Activated T-cell treated with anti-CD3 and anti-CD28 coated beads, Interleukin-2, amount 50 U/mL, for 72 hours (primary cell): Measurements from ENCODE around the gene SLC26A11. TPM values are rescaled to one million over a fixed set of nuclear protein-coding genes. Genes with fewer than 3 reads are reported as not detected.

Experiments used
- ATAC-seq, 2 donors: fragments of 150-1000 bp; cut with Tn5 transposase; replicated peaks in 1 of 2; 2 replicates each; pipeline ENCODE4 v1.10.0; 2021; ENCODE audit warnings: moderate library complexity in 2 of 2, mild to moderate bottlenecking in 1 of 2
- DNase-seq, 2 donors: peaks; one replicate each; pipeline ENCODE4 v3.0.0; 2021 to 2022; ENCODE audit warnings: mixed read lengths in 1 of 2
- H3K27ac Mint-ChIP-seq: one replicate; pipeline ENCODE4 v1.8.0; 2022; ENCODE audit warnings: mild to moderate bottlenecking, moderate library complexity, mixed read lengths
- H3K27me3 Mint-ChIP-seq: one replicate; pipeline ENCODE4 v1.8.0; 2022; ENCODE audit warnings: low read depth, mixed read lengths
- H3K36me3 Mint-ChIP-seq, 2 donors: one replicate each; pipeline ENCODE4 v1.8.0; 2022; ENCODE audit warnings: mixed read lengths in 2 of 2, mild to moderate bottlenecking in 1 of 2; ENCODE audit not compliant: insufficient read depth in 2 of 2
- H3K4me1 Mint-ChIP-seq: one replicate; pipeline ENCODE4 v1.8.0; 2022; ENCODE audit warnings: low read depth, mixed read lengths
- H3K4me3 Mint-ChIP-seq, 2 donors: one replicate each; pipeline ENCODE4 v1.8.0; 2022; ENCODE audit warnings: mild to moderate bottlenecking in 2 of 2, mixed read lengths in 2 of 2, moderate library complexity in 2 of 2
- H3K9me3 Mint-ChIP-seq, 2 donors: one replicate each; pipeline ENCODE4 v1.8.0; 2022; ENCODE audit warnings: mixed read lengths in 2 of 2
- total RNA-seq, 2 donors: library from RNA; stranded (reverse); gene quantifications; one replicate each; pipeline ENCODE4 v1.2.3, GENCODE V29; 2022

Gene SLC26A11
- total RNA-seq, 2 donors from 2014 or later: 25.9 to 28.8 TPM

DNA sequence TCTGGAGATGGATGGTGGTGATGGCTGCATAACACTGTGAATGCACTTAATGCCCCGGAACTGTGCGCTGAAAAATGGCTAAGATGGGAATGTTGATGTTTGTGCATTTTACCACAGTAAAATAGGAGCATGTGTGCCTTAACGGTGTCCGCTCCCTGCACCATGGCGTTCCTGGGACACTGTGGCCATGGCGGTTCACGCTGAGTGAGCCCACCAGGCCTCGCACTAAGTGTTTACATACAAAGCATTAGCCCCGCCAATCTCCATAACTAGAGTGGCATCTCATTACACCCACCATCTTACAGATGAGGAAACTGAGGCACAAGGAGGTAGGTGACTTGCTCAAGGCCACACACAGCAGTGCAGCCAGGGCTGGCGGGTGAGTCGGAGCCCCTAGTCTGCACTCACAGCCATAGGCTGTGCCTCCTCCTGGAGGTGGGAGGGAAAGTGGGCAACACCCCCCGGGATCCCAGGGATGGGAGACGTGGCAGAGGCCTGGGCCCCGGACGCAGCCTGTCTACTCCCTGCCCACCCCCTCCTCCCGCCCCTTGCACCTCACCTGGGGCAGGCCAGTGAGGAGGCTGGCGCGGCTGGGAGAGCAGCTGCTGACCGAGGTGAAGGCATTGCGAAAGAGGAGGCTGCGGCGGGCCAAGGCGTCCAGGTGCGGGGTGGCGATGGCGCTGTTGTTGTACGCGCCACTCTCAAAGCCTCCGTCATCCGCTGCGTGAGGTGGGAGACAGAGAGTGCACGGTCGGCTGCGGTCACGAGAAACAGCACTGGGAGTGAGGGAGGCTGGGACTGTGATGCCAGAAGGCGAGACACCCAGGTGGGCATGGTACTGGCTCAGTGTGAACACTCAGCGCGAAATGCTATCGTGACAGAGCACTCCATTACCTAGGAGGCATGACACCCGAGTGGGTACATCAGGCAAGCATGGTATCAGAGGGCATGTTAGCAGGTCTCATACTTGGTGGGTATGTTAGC, 3.5 kb upstream of the SLC26A11 start:
- Mint-ChIP-seq H3K4me3 (no peak overlapping the region), H3K36me3 (peaks cover 14 to 27% of the 10 kb centered on the region in 2 donors), H3K4me1 (peaks cover 22% of the 10 kb centered on the region), H3K27ac (no peak overlapping the region), H3K27me3 (no peaks in the 10 kb centered on the region), H3K9me3 (no peaks in the 10 kb centered on the region)
- ATAC-seq: no peak
- no peak for DNase-seq

DNA sequence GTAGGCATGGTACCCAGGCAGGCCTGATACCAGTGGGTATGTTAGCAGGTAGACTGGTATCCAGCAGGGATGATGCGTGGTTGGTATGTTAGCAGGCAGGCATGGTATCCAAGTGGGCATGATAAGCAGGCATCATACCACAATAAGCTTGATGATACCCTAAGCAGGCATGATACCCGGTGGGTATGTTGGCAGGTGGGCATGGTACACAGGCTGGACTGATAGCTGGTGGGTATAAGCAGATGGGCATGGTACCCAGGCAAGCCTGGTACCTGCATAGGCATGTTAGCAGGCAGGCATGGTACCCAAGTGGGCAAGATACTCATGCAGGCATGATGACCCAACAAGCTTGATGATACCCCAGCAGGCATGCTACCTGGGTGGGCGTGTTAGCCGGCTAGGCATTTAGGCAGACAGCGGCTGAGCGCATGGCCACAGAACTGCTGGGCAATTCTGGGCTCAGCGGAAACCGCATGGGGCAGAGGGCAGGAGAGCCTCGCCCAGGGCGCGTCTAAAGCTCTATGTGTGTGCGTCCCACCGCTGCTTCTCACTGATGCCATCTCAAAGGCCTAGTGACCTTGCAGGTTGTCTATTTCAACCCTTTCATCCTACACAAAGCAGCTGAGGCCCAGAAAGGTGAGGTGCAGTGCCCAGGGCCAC, 2.4 kb upstream of the SLC26A11 start:
- DNase-seq (no peak), ATAC-seq (no peak)
- Mint-ChIP-seq H3K27me3 (no peaks in the 10 kb centered on the region), H3K4me3 (peak overlapping the region in 1 of 2 donors; percentile 0), H3K36me3 (peaks cover 14 to 27% of the 10 kb centered on the region in 2 donors), H3K9me3 (no peaks in the 10 kb centered on the region), H3K4me1 (peaks cover 22% of the 10 kb centered on the region), H3K27ac (no peak overlapping the region)

DNA sequence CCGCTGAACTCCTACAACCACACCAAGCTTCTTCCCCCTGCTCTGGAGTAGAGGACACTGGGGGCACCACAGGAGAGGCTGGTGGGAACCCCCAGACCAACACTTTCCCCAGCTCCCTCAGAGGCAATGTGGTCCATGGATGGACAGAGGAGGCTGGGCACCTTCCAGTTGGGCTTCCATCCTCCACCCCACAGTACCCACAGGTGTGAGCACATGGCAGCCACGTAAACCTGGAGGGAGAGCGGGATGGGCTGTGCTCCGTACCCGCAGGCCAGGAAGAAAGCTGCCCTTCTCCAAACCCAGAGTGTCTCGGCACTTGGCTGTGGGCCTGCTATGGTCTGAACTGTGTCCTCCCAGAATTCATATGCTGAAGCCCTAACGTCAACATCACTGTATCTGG, 1.8 kb upstream of the SLC26A11 start:
- H3K9me3 Mint-ChIP-seq: no peaks in the 10 kb centered on the region
- ATAC-seq (no peak), DNase-seq (no peak)
- H3K27me3 Mint-ChIP-seq: no peaks in the 10 kb centered on the region
- peaks cover 22% of the 10 kb centered on the region for H3K4me1 Mint-ChIP-seq
- peaks cover 14 to 25% of the 10 kb centered on the region in 2 donors for H3K36me3 Mint-ChIP-seq
- H3K27ac Mint-ChIP-seq: peak overlapping the region; percentile 57
- H3K4me3 Mint-ChIP-seq: peak overlapping the region; percentile 81 to 95

DNA sequence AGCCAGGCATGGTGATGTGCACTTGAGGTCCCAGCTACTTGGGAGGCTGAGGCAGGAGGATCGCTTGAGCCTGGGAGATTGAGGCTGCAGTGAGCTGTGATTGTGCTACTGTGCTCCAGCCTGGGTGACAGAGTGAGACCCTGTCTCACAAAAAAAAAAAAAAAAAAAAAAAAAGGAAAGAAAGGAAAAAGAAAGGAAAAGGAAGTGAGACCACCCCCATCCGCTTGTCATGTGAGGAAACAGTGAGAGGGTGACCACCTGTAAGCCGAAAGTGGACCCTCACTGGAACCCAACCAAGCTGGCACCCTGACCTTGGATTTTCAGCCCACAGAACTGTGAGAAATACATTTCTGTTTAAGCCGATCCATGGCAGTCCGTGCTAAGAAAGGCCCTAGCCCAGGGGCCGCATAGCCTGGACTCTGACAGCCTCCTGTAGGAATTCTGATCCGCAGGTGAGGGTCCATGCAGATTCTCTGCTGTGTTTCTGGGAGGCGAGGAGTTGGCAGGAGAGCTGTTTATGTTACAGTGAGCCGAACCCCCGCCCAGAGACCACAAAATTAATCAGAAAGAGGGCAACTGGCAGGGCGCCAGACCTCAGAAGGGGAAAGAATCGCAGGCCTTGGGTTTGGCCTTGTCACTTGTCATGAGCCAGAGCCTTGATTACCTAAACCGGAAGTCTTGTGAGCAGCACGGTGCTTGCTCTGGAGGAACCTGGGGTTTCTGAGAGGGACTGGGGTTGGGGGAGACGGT, 1.0 kb upstream of the SLC26A11 start:
- Mint-ChIP-seq H3K27ac (peak overlapping the region; percentile 57), H3K27me3 (no peaks in the 10 kb centered on the region), H3K9me3 (no peaks in the 10 kb centered on the region), H3K36me3 (peaks cover 14 to 25% of the 10 kb centered on the region in 2 donors), H3K4me3 (peak overlapping the region; percentile 81 to 95), H3K4me1 (peaks cover 27% of the 10 kb centered on the region)
- peak; percentile 94 to 95 for DNase-seq
- peak; percentile 90 to 92 for ATAC-seq

DNA sequence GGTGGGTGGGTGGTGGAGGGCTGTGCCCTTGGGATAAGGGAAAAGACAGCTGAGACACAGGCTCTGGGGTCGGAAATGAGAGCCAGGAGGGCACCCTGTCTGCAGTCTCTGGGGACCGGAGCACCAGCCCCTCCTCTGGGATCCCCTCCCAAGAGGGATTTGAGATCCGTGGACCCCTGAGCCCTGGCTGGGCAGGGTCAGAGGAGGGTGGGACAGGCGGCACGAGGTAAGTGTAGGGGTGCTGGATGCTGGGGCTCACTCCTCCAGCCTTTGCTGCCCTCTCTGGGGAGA, 519 bp upstream of the SLC26A11 start:
- no peaks in the 10 kb centered on the region for H3K9me3 Mint-ChIP-seq
- no peak for DNase-seq
- peak in 1 of 2 donors; percentile 36 for ATAC-seq

DNA sequence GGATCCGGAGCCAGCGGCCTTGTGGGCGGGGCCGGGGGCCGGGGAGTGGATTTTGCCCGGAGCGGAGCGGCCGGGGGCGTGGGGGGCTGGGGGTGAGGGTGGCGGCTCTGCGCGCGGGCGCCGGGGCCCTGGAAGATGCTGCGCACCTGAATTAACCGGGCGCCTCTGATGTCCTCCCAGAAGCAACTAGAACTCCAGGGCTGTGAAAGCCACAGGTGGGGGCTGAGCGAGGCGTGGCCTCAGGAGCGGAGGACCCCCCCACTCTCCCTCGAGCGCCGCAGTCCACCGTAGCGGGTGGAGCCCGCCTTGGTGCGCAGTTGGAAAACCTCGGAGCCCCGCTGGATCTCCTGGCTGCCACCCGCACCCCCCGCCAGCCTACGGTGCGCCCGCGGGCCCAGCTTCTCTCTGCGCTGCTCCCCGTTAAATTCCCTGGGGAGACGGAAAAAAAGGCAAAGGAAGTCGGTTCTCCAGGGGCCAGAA, 549 bp downstream of the SLC26A11 start:
- DNase-seq (peak in 1 of 2 donors; percentile 34), ATAC-seq (peak in 1 of 2 donors; percentile 7)
- peaks cover 12 to 20% of the 10 kb centered on the region in 2 donors for H3K36me3 Mint-ChIP-seq
- H3K27ac Mint-ChIP-seq: no peak overlapping the region
- H3K9me3 Mint-ChIP-seq: no peaks in the 10 kb centered on the region
- H3K4me1 Mint-ChIP-seq: peaks cover 29% of the 10 kb centered on the region
- peak overlapping the region; percentile 82 to 83 for H3K4me3 Mint-ChIP-seq
- H3K27me3 Mint-ChIP-seq: no peaks in the 10 kb centered on the region

More for the DNA sequence above, 519 bp upstream of the SLC26A11 start:
- Mint-ChIP-seq H3K27ac (peak overlapping the region; percentile 57), H3K27me3 (no peaks in the 10 kb centered on the region), H3K4me1 (peaks cover 29% of the 10 kb centered on the region), H3K4me3 (peak overlapping the region; percentile 81 to 95), H3K36me3 (peaks cover 14 to 25% of the 10 kb centered on the region in 2 donors)

DNA sequence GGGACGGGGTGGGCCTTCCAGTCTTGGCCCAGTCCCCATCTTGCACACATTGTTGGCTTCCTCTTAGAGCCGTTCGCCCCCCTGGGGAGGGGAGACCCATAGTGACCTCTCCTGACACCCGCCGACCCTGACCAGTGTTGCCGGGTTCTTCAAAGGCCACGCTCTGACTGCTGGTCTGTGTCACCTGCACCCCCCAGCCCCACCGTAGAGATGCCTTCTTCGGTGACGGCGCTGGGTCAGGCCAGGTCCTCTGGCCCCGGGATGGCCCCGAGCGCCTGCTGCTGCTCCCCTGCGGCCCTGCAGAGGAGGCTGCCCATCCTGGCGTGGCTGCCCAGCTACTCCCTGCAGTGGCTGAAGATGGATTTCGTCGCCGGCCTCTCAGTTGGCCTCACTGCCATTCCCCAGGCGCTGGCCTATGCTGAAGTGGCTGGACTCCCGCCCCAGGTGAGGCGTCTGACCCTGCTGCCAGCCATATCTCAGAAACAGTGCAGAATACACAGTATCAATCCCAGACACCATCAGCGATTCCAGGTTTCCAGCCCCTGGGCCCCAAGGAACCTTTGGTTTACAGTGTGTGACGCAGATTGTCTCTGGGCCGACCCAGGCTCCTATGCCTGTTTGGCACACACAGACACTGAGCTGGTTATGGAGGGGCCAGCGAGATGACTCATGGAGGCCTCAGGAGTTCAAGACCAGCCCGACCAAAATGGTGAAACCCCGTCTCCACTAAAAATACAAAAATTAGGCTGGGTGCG, 1.3 kb downstream of the SLC26A11 start:
- peaks cover 7 to 12% of the 10 kb centered on the region in 2 donors for H3K36me3 Mint-ChIP-seq
- no peak overlapping the region for H3K27ac Mint-ChIP-seq
- H3K4me3 Mint-ChIP-seq: peak overlapping the region; percentile 82 to 83
- DNase-seq (no peak), ATAC-seq (no peak)
- H3K9me3 Mint-ChIP-seq: no peaks in the 10 kb centered on the region
- H3K27me3 Mint-ChIP-seq: no peaks in the 10 kb centered on the region
- peaks cover 29% of the 10 kb centered on the region for H3K4me1 Mint-ChIP-seq

DNA sequence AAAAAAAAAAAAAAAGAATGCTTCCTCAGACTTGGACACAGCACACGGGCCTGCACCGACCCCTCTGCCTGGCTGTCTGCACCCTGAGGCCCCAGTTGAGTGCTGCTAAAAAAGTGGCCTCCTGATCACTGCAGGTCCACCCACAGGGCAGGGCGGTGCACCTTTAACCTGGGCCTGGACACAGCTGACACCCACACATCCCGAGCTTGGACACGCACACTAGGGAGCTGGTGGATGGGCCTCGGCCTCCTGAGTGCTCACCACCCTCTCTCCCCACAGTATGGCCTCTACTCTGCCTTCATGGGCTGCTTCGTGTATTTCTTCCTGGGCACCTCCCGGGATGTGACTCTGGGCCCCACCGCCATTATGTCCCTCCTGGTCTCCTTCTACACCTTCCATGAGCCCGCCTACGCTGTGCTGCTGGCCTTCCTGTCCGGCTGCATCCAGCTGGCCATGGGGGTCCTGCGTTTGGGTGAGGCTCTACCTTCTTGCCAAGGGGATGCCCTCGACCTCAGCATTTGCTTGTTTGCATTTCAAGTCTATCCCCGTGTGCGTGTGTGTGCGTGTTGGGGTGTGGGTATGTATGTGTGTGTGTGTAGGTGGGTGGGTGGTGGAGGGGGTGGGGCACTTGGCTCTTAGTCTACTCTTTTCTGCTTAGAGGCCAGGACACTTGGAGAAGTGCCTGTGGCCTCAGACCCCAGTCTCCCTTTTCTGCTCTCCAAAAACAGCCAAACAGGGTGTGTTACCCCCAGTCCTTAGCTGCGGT, 2.3 kb downstream of the SLC26A11 start:
- ATAC-seq: no peak

DNA sequence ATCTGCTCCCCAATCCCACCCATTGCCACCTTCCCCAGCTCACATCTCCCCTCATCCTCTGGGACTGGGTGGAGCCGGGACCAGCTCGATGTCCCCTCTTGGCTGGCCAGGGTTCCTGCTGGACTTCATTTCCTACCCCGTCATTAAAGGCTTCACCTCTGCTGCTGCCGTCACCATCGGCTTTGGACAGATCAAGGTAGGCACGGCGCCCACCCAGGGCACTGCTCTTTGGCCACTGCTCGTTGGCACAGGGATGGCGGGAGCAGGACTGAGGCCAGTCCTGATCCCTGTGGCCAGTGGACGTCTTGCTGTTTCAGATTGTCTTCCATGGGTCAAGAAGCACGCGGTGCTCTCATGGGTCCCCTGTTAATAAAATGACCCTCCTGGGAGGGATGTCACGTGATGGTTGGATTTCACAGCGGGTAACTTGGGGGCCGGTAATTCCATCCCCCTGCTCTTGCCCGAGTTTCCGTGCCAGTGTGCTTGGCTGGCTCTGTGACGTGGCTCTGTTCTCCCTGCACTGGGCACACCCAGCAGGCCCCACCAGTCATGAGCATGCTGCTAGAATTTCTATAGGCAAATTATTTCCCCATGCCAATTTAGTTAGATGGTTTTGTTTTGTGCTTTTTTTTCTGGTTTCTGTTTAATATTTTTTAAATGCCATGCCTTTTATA, 3.1 kb downstream of the SLC26A11 start:
- Mint-ChIP-seq H3K27ac (no peak overlapping the region), H3K9me3 (no peaks in the 10 kb centered on the region), H3K27me3 (no peaks in the 10 kb centered on the region), H3K4me1 (peaks cover 18% of the 10 kb centered on the region), H3K4me3 (no peak overlapping the region), H3K36me3 (peaks cover 3 to 6% of the 10 kb centered on the region in 2 donors)
- DNase-seq: no peak
- ATAC-seq: no peak

More for the DNA sequence above, 2.3 kb downstream of the SLC26A11 start:
- H3K4me3 Mint-ChIP-seq: peak overlapping the region in 1 of 2 donors; percentile 9
- no peaks in the 10 kb centered on the region for H3K27me3 Mint-ChIP-seq
- no peak overlapping the region for H3K27ac Mint-ChIP-seq
- no peak for DNase-seq
- peaks cover 24% of the 10 kb centered on the region for H3K4me1 Mint-ChIP-seq
- H3K9me3 Mint-ChIP-seq: no peaks in the 10 kb centered on the region
- H3K36me3 Mint-ChIP-seq: peaks cover 3 to 7% of the 10 kb centered on the region in 2 donors

DNA sequence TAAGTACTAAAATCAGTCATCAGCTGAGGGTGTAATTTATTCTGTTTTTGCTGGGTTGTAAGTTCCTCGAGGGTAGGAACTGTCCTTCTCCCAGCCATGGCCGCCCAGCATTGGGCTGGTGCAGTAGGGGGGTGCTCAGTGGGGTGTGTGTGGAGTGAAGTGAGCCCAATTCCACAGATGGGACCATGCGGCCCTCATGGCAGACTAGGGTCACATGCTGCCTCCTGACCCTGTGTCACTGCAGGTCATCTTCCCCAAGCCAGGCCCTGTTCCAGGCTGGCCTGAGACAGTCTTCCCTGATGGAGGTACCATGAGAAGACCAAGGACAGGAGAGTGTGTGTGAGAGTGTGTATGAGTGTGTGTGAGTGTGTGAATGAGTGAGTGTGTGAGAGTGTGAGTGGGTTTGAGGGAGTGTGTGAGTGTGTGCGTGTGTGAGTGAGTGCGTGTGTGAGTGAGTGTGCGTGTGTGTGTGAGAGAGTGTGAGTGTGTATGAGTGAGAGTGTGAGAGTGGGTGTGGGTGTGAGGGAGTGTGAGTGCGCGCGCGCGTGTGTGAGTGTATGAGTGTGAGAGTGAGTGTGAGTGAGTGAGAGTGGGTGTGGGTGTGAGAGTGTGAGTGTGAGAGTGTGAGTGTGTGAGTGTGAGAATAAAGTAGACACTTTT, 3.7 kb downstream of the SLC26A11 start:
- H3K4me3 Mint-ChIP-seq: no peak overlapping the region

DNA sequence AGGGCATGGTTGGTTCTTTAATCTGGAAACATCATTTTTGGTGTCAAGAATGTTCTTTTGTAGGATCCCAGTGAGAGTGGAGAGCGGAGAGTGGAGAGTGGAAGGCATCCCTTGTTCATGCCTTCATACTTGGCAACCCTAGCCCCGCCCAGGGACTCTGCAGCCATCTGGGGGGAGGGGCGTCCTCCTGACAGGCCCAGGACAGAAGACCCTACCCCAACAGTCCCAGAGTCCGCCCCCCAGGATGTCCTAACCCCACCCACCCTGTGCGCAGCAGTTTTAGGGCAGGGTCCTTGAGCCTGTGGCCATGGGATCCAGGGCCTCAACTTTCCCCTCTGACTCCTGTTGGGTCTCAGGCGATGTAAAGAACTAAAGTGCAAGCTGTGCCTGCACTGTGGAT, 4.5 kb downstream of the SLC26A11 start:
- H3K27me3 Mint-ChIP-seq: no peaks in the 10 kb centered on the region
- ATAC-seq: no peak
- H3K4me3 Mint-ChIP-seq: no peak overlapping the region
- H3K4me1 Mint-ChIP-seq: peaks cover 7% of the 10 kb centered on the region
- peaks cover 0 to 1% of the 10 kb centered on the region in 2 donors for H3K36me3 Mint-ChIP-seq
- no peaks in the 10 kb centered on the region for H3K9me3 Mint-ChIP-seq
- no peak overlapping the region for H3K27ac Mint-ChIP-seq
- DNase-seq: no peak

More for the DNA sequence above, 3.7 kb downstream of the SLC26A11 start:
- DNase-seq (no peak), ATAC-seq (no peak)
- Mint-ChIP-seq H3K27ac (no peak overlapping the region), H3K4me1 (peaks cover 12% of the 10 kb centered on the region), H3K27me3 (no peaks in the 10 kb centered on the region), H3K36me3 (peaks cover 2 to 3% of the 10 kb centered on the region in 2 donors), H3K9me3 (no peaks in the 10 kb centered on the region)
